NCI-H2081 (cell line): ENCODE results near the gene TTC7B.
A peak's percentile ranks its signal among the peaks of the same experiment; 100 is the strongest.

Source experiments
- DNase-seq, 2 experiments: peaks; one replicate each; lab custom pipeline; 2025; lab: John Stamatoyannopoulos, UW

Gene TTC7B

GRCh38 chr14:90777358-90777757, 38.9 kb downstream of the TTC7B start:
- DNase-seq = no peak

GRCh38 chr14:90775441-90775840, 40.8 kb downstream of the TTC7B start:
- no peak for DNase-seq

- no peak for DNase-seq
These were observed 41.9 kb downstream of the TTC7B start for GRCh38 chr14:90774316-90774715.

DNA sequence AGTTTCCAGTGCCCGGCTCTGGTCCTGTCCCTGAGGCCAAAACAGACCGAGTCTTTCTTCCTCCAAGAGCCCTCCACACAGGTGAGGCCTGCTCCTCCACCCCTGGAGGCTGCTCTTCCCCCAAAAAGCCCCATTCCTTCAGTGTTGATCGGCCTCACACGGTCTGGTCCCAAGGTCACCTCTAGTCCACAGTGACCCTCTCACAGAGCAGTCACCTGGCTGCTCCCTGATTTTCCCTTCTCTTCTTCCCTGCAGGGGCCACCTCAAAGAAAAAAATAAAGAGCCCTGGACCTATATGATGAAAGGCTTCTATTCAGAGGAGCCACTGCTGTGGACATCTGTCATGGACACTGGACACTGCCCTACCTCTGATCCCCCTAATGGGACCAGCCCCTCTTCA, 42.5 kb downstream of the TTC7B start:
- DNase-seq = no peak

GRCh38 chr14:90773196-90773486, 43.1 kb downstream of the TTC7B start:
- DNase-seq = no peak

DNA sequence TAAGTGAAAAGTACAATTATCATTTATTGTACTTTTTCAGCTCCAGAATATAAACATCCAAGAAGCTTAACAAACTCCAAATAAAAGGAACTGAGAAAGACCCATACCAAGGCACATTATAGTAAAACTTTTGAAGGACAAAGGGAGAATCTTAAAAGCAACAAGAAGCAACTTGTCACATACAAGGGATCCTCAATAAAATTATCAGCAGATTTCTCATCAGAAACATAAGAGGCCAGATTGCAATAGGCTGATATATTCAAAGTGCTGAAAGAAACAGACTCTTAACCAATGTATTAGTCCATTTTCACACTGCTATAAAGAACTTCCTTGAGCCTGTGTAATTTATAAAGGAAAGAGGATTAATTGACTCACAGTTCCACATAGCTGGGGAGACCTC, 48.3 kb downstream of the TTC7B start:
- DNase-seq = no peak

GRCh38 chr14:90760591-90761316, 55.5 kb downstream of the TTC7B start:
- DNase-seq = peak; percentile 29 to 41

- no peak for DNase-seq
These were observed 56.2 kb downstream of the TTC7B start for GRCh38 chr14:90760078-90760444.

DNA sequence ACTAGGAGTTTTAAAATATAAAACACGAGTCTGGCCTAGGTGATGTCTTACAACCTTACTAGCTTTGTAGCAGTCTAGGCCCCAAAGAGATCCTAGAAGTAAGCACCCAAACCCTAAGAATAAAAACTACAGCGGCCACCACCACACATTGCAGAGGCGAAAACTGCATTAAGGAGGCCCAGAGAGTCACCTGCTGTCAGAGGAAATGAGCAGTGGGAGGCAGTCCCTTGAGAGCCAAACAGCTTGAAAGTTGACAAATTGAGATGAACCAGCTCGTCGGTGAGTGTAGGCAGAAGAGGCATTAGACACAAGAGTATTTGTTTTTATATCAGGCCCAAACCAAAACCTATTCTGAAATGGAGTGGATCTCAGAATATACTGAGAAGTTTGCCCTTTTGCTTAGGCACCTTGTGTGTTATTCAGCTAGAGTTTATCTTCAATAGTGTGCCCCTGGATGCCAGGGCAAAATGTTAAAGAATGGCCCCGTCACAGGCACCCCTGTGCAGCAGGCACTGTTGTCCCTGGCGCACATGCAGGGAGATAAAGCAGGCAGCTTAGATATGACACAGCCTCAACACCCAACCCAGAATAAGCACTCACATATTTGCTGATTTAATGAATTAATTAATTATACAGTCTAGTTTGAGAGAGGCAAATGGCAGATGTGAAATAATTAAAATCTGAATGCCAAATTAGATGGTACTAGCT, 56.7 kb downstream of the TTC7B start:
- no peak for DNase-seq

GRCh38 chr14:90758959-90759358, 57.3 kb downstream of the TTC7B start:
- DNase-seq = no peak

DNA sequence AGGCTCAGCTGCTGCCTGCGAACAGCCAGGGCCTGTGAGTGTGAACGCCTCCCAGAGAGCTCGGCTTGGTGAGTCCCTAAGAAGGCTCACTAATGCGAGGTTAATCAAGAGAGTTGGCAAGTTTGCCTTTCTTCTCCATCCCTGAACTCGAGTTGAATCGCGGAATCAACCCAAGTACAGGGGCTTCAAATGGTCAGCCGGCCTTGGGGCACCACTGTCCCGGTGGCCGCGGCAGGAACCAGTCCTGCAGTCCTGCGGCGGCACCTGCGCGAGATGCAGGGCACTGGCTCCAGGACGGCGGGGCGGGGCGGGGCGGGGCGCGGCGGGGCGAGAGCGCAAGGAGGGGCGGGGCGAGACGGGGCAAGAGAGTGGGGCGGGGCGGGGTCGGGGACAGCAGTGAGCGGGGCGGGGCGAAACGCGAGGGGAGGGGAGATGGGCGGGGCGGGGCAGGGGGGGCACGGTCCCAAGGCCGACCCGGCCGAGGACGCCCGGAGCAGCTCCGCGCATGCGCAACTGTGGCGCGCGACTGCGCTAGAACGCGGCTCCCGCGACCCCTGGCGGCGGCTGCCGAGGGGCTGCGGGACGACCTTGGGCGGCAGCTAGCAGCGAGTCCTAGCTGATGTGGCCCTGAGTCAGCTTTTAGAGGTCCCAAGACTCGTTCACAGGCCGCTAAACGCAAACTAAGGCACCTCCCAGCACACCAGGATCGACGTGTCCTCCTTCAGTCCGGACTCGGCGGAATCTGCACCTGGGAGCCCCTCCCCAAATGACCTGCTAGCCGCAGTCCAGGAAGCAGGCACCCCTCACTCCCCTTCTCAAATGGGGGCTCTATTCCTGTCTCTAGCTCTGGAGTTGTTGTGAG, 58.0 kb downstream of the TTC7B start:
- peak; percentile 88 to 92 for DNase-seq

DNA sequence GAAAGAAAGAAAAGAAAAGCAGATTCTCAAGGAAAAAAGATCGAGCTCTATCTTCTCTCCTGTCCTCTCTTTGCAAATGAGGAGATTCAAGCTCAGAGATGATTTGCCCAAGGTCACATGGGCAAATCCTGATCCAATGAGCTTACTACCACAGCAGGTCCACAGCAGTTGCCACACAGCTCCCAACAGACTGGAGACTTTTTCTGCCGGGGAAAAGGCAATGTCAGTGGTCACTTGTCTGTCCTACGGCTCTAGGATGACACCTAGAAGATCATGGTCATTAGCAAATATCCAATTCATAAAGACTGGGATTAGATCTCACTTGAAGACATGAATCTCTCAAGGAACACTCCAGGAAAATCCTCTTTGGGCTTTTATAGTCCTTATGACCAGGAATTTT, 58.8 kb downstream of the TTC7B start:
- no peak for DNase-seq

- DNase-seq = no peak
These were observed 59.4 kb downstream of the TTC7B start for GRCh38 chr14:90756755-90757345.

- no peak for DNase-seq
These were observed 60.4 kb downstream of the TTC7B start for GRCh38 chr14:90755661-90756304.

DNA sequence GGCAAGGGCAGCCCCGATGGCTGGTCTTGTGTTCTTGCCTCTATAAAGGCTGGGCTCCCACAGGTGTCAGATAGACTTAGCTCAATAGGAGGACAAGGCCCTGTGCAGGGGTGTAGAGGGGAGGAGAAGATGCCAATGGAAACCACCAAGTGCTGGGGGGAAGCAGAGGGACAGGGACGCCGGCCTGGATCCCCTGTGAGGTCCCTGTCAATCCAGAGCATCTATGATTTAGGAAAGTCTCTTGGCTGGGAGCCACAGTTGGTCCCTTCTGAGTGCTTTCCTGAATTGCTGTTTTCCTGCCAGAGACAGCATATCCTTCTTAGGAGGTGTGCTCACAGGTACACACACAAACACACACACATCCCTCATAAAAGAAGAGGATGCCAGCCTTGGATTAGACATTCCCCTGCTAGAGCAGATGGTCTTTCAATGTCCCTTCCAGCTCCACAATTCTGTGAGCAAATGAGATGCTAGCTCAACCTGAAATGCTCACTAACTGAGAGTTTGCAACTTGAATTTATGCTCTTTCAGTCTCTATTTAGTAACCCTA, 62.7 kb downstream of the TTC7B start:
- DNase-seq = no peak

DNA sequence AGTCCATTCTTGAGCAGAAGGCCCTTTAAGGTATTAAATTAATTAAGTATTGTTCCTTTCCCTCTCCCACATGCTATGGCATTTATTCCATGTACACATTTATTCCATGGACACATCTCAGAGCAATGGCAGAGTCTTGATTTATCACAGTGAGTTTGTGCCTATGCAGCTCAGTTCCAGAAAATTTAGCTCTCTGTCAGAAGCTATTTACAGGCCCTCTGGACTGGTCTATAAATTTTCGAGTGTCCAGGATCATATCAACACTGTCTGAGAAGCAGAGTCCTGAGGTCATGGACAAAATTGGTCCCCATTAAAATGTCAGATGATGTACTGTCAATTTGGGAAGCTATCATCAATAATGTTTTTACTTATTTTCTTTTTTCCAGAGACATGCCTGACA, 65.5 kb downstream of the TTC7B start:
- no peak for DNase-seq

- DNase-seq = no peak
These were observed 66.0 kb downstream of the TTC7B start for GRCh38 chr14:90750191-90750590.

DNA sequence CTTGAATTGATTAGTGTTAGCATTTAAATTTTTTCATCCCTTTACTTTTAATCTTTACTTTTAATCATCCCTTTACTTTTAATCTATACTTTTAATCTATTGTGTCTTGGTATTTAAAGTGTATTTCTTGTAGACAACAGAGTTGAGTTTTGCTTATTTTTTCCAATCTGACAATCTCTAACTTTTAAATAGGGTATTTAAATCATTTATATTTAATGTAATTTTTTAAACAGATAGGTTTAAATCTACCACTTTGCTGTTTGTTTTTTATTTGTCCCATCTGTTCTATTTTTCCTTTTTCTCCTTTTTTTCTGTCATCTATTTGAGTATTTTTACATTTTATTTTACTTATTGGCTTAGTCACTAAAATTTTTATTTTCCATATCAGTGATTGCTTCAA, 68.3 kb downstream of the TTC7B start:
- no peak for DNase-seq

DNA sequence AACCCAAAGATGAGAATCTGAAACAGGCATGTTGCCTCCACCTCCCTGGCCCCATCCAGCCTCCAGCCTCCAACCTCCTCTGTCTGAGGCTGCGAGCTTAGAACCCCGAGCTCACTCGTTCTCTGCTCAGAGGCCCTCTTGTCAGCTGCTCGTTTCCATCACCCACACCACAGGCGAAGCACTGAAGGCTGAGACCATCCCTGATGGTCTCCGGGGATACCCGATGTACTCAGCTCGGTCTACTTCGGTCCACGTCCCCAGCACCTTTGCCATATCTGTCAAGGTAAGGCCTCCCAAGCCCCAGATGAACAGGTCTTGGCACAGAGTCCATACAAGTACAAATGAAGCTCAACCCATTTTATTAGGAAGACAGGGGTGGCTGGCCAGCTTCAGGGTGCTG, 72.4 kb downstream of the TTC7B start:
- DNase-seq = no peak

DNA sequence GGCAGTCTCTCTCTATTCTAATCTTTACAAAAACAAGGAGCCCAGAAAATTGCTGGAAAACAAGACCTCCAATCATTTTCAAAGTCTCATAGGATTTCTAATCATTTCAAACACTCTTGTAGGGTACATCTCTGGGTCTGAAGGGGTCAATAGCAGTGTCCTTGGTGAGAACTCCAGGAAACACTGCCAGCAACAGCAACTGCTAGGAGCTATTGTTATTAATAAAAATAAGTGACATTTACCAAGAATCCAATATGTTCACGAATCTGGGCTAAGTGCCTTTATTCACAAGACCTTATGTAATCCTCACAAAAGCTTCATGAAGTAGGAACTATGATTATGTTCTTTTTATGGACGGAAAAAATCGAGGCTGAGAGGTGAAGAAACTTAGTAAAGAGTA, 72.8 kb downstream of the TTC7B start:
- no peak for DNase-seq

DNA sequence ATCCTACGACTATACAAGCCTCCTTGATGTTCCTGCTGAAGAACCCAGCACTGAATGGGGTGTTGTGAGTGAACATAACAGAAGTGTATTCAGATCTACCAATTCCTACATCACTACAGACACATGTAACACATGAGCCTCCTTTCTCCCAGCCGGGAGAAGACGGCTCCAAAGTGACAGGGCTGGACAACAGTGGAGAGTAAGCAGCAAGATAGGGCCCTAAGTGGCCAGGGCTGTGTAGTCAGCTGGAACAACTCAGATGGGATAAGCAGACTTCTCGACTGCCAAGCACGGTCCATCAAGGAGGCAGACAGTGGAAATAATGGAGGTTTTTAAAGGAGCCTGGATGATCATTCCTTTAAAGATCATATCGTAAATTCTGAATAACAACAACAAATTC, 73.5 kb downstream of the TTC7B start:
- no peak for DNase-seq

- DNase-seq = no peak
These were observed 74.0 kb downstream of the TTC7B start for GRCh38 chr14:90742252-90742651.
